SK-N-SH treated with all-trans-retinoic acid at 6 μM for 48 hours (cell line): ENCODE results near the gene ARID4B.

ENCODE experiments used
- ATAC-seq: fragments of 200-7000 bp; cut with Tn5 transposase; 3 replicates; pipeline ENCODE4 v1.9.1; 2020; ENCODE audit warnings: mild to moderate bottlenecking, moderate library complexity
- ARNTL ChIP-seq: fragments of 450-650 bp; formaldehyde crosslinking; IDR thresholded peaks from 2 replicates; pipeline ENCODE4 v1.5.0; 2020; ENCODE audit warnings: low read depth, mild to moderate bottlenecking, moderate library complexity, borderline replicate concordance
- BACH2 ChIP-seq: fragments of 250-450 bp; sonication (Bioruptor Pico); IDR thresholded peaks from 2 replicates; pipeline ENCODE4 v1.9.0; 2021; ENCODE audit warnings: mild to moderate bottlenecking, borderline replicate concordance
- CSDC2 ChIP-seq: fragments of 250-450 bp; sonication (Bioruptor Pico); IDR thresholded peaks from 2 replicates; pipeline ENCODE4 v1.5.0; 2020; ENCODE audit warnings: mild to moderate bottlenecking, moderate library complexity
- ESRRG ChIP-seq: fragments of 250-450 bp; sonication (Bioruptor Pico); IDR thresholded peaks from 2 replicates; pipeline ENCODE4 v1.6.1; 2021; ENCODE audit warnings: mild to moderate bottlenecking
- GLIS3 ChIP-seq: fragments of 250-450 bp; sonication (Bioruptor Pico); IDR thresholded peaks from 2 replicates; pipeline ENCODE4 v1.5.0; 2020; ENCODE audit warnings: mild to moderate bottlenecking, moderate library complexity
- ISL1 ChIP-seq: fragments of 250-450 bp; sonication (Bioruptor Pico); IDR thresholded peaks from 2 replicates; pipeline ENCODE4 v2.1.2; 2022; ENCODE audit warnings: mild to moderate bottlenecking, moderate library complexity
- OSR1 ChIP-seq: fragments of 250-450 bp; sonication (Bioruptor Pico); IDR thresholded peaks from 2 replicates; pipeline ENCODE4 v1.8.0; 2022; ENCODE audit warnings: moderate library complexity, mild to moderate bottlenecking, inconsistent platforms
- PPARA ChIP-seq: fragments of 250-450 bp; sonication (Bioruptor Pico); IDR thresholded peaks from 2 replicates; pipeline ENCODE4 v1.5.0; 2020; ENCODE audit warnings: mild to moderate bottlenecking, borderline replicate concordance
- RARB ChIP-seq: fragments of 250-450 bp; sonication (Bioruptor Pico); IDR thresholded peaks from 2 replicates; pipeline ENCODE4 v1.8.0; 2021; ENCODE audit warnings: mild to moderate bottlenecking, moderate library complexity
- SNAI2 ChIP-seq: fragments of 250-450 bp; sonication (Bioruptor Pico); IDR thresholded peaks from 2 replicates; pipeline ENCODE4 v1.5.0; 2020; ENCODE audit warnings: mild to moderate bottlenecking, moderate library complexity
- TCF4 ChIP-seq: fragments of 250-450 bp; sonication (Bioruptor Pico); IDR thresholded peaks from 2 replicates; pipeline ENCODE4 v1.8.0; 2021; ENCODE audit warnings: mild to moderate bottlenecking, moderate library complexity, borderline replicate concordance
- TOX ChIP-seq: fragments of 250-450 bp; sonication (Bioruptor Pico); IDR thresholded peaks from 2 replicates; pipeline ENCODE4 v1.8.0; 2021; ENCODE audit warnings: mild to moderate bottlenecking, moderate library complexity, borderline replicate concordance
- ZC3H10 ChIP-seq: fragments of 250-450 bp; sonication (Bioruptor Pico); IDR thresholded peaks from 2 replicates; pipeline ENCODE4 v1.5.1; 2021; ENCODE audit warnings: mild to moderate bottlenecking, moderate library complexity
- ZFP3 ChIP-seq: fragments of 250-450 bp; sonication (Bioruptor Pico); IDR thresholded peaks from 2 replicates; pipeline ENCODE4 v1.5.0; 2020; ENCODE audit warnings: mild to moderate bottlenecking, moderate library complexity
- ZFP30 ChIP-seq: fragments of 450-650 bp; formaldehyde crosslinking; IDR thresholded peaks from 2 replicates; pipeline ENCODE4 v1.5.0; 2022; ENCODE audit warnings: mild to moderate bottlenecking, moderate library complexity
- ZNF565 ChIP-seq: fragments of 450-650 bp; formaldehyde crosslinking; conservative IDR thresholded peaks from 2 replicates; pipeline ENCODE4 v1.5.0; 2020; ENCODE audit warnings: low read depth, mild to moderate bottlenecking, moderate library complexity
- ZNF70 ChIP-seq: fragments of 450-650 bp; formaldehyde crosslinking; IDR thresholded peaks from 2 replicates; pipeline ENCODE4 v1.5.0; 2020; ENCODE audit warnings: mild to moderate bottlenecking, moderate library complexity
- ZNF8 ChIP-seq: fragments of 450-650 bp; formaldehyde crosslinking; IDR thresholded peaks from 2 replicates; pipeline ENCODE4 v1.5.0; 2020; ENCODE audit warnings: mild to moderate bottlenecking, moderate library complexity
- TF ChIP-seq, protein P1 (sequence below): fragments of 250-450 bp; sonication (Bioruptor Pico); IDR thresholded peaks from 2 replicates; pipeline ENCODE4 v1.5.1; 2020; ENCODE audit warnings: low read depth, mild to moderate bottlenecking, moderate library complexity
- TF ChIP-seq, protein P2 (sequence below): fragments of 250-450 bp; sonication (Bioruptor Pico); IDR thresholded peaks from 2 replicates; pipeline ENCODE4 v1.5.0; 2020; ENCODE audit warnings: mild to moderate bottlenecking, moderate library complexity
- TF ChIP-seq, protein P3 (sequence below): fragments of 250-450 bp; sonication (Bioruptor Pico); IDR thresholded peaks from 2 replicates; pipeline ENCODE4 v1.8.0; 2020; ENCODE audit warnings: mild to moderate bottlenecking, moderate library complexity, borderline replicate concordance
- TF ChIP-seq, protein P4 (sequence below): fragments of 250-450 bp; sonication (Bioruptor Pico); IDR thresholded peaks from 2 replicates; pipeline ENCODE4 v1.8.0; 2021; ENCODE audit warnings: low read depth, mild to moderate bottlenecking, moderate library complexity, borderline replicate concordance
- TF ChIP-seq, protein P5 (sequence below): fragments of 250-450 bp; sonication (Bioruptor Pico); IDR thresholded peaks from 2 replicates; pipeline ENCODE4 v1.5.1; 2021; ENCODE audit warnings: mild to moderate bottlenecking, moderate library complexity

ARID4B gene

DNA sequence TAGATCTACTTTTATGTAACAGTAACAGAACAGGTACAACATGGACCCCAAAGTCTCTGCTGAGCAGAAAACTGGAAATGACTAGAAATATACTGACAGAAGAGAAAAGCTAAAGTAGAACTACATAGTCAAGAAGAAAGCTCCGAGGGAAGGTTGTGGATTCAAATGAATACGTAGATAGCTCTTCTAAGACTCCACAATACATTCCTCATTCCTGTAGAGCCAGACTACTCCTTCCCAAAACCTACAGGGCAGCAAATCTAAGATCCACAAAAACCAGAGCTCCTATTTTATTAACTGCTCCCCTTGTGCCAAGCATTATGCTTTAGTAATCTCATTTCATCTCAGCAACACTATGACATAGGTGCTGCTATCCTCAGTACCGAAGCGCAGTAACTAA is 35.2 kb downstream of the ARID4B start:
- no peak for ATAC-seq
- TF ChIP-seq ZNF70 (CRISPR knock-in tag) (no peak), ZNF8 (CRISPR knock-in tag) (no peak), TOX (CRISPR knock-in tag) (no peak), SNAI2 (CRISPR knock-in tag) (no peak), ZFP3 (CRISPR knock-in tag) (no peak), ARNTL (CRISPR knock-in tag) (no peak), ESRRG (CRISPR knock-in tag) (no peak), ZC3H10 (CRISPR knock-in tag) (no peak), PPARA (CRISPR knock-in tag) (no peak), BACH2 (CRISPR knock-in tag) (no peak), ISL1 (CRISPR knock-in tag) (no peak), GLIS3 (no peak), RARB (CRISPR knock-in tag) (no peak)
- TF ChIP-seq, protein P1, sequence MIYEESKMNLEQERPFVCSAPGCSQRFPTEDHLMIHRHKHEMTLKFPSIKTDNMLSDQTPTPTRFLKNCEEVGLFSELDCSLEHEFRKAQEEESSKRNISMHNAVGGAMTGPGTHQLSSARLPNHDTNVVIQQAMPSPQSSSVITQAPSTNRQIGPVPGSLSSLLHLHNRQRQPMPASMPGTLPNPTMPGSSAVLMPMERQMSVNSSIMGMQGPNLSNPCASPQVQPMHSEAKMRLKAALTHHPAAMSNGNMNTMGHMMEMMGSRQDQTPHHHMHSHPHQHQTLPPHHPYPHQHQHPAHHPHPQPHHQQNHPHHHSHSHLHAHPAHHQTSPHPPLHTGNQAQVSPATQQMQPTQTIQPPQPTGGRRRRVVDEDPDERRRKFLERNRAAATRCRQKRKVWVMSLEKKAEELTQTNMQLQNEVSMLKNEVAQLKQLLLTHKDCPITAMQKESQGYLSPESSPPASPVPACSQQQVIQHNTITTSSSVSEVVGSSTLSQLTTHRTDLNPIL, result no peak
- TF ChIP-seq, protein P2, sequence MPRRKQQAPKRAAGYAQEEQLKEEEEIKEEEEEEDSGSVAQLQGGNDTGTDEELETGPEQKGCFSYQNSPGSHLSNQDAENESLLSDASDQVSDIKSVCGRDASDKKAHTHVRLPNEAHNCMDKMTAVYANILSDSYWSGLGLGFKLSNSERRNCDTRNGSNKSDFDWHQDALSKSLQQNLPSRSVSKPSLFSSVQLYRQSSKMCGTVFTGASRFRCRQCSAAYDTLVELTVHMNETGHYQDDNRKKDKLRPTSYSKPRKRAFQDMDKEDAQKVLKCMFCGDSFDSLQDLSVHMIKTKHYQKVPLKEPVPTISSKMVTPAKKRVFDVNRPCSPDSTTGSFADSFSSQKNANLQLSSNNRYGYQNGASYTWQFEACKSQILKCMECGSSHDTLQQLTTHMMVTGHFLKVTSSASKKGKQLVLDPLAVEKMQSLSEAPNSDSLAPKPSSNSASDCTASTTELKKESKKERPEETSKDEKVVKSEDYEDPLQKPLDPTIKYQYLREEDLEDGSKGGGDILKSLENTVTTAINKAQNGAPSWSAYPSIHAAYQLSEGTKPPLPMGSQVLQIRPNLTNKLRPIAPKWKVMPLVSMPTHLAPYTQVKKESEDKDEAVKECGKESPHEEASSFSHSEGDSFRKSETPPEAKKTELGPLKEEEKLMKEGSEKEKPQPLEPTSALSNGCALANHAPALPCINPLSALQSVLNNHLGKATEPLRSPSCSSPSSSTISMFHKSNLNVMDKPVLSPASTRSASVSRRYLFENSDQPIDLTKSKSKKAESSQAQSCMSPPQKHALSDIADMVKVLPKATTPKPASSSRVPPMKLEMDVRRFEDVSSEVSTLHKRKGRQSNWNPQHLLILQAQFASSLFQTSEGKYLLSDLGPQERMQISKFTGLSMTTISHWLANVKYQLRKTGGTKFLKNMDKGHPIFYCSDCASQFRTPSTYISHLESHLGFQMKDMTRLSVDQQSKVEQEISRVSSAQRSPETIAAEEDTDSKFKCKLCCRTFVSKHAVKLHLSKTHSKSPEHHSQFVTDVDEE (CRISPR knock-in tag), result no peak
- TF ChIP-seq, protein P3, sequence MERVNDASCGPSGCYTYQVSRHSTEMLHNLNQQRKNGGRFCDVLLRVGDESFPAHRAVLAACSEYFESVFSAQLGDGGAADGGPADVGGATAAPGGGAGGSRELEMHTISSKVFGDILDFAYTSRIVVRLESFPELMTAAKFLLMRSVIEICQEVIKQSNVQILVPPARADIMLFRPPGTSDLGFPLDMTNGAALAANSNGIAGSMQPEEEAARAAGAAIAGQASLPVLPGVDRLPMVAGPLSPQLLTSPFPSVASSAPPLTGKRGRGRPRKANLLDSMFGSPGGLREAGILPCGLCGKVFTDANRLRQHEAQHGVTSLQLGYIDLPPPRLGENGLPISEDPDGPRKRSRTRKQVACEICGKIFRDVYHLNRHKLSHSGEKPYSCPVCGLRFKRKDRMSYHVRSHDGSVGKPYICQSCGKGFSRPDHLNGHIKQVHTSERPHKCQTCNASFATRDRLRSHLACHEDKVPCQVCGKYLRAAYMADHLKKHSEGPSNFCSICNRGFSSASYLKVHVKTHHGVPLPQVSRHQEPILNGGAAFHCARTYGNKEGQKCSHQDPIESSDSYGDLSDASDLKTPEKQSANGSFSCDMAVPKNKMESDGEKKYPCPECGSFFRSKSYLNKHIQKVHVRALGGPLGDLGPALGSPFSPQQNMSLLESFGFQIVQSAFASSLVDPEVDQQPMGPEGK (CRISPR knock-in tag), result no peak
- TF ChIP-seq, protein P4, sequence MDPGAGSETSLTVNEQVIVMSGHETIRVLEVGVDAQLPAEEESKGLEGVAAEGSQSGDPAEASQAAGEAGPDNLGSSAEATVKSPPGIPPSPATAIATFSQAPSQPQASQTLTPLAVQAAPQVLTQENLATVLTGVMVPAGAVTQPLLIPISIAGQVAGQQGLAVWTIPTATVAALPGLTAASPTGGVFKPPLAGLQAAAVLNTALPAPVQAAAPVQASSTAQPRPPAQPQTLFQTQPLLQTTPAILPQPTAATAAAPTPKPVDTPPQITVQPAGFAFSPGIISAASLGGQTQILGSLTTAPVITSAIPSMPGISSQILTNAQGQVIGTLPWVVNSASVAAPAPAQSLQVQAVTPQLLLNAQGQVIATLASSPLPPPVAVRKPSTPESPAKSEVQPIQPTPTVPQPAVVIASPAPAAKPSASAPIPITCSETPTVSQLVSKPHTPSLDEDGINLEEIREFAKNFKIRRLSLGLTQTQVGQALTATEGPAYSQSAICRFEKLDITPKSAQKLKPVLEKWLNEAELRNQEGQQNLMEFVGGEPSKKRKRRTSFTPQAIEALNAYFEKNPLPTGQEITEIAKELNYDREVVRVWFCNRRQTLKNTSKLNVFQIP (CRISPR knock-in tag), result no peak

DNA sequence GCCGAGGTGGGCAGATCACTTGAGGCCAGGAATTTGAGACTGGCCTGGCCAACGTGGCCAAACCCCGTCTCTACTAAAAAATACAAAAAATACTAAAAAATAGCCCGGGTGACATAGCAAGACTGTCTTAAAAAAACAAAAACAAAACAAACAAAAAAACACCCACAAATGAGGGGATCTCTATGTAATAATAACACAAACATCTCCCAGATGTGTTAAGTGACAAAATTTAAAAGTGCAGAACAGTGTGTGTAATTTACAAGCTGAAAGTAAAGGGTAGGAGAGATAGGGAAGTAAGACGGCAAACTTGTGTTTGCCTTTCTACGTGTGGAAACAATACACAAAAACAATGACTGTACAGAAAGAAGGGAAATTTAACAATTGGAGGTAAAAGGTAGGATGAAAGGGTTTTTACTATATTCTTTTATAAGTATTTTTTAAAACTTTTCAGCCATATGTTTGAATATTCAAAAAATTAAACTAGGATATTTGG is 36.3 kb downstream of the ARID4B start:
- no peak for ATAC-seq
- TF ChIP-seq ZFP30 (no peak), OSR1 (CRISPR knock-in tag) (no peak), TCF4 (CRISPR knock-in tag) (no peak), CSDC2 (CRISPR knock-in tag) (no peak), ZNF565 (CRISPR knock-in tag) (no peak), ISL1 (CRISPR knock-in tag) (no peak), ZC3H10 (CRISPR knock-in tag) (no peak), TOX (CRISPR knock-in tag) (no peak)
- TF ChIP-seq, protein P1, result no peak
- TF ChIP-seq, protein P3 (CRISPR knock-in tag), result no peak
- TF ChIP-seq, protein P5, sequence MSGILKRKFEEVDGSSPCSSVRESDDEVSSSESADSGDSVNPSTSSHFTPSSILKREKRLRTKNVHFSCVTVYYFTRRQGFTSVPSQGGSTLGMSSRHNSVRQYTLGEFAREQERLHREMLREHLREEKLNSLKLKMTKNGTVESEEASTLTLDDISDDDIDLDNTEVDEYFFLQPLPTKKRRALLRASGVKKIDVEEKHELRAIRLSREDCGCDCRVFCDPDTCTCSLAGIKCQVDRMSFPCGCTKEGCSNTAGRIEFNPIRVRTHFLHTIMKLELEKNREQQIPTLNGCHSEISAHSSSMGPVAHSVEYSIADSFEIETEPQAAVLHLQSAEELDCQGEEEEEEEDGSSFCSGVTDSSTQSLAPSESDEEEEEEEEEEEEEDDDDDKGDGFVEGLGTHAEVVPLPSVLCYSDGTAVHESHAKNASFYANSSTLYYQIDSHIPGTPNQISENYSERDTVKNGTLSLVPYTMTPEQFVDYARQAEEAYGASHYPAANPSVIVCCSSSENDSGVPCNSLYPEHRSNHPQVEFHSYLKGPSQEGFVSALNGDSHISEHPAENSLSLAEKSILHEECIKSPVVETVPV (CRISPR knock-in tag), result no peak
- TF ChIP-seq, protein P2 (CRISPR knock-in tag), result no peak
- TF ChIP-seq, protein P4 (CRISPR knock-in tag), result no peak
